BJ (cell line): ENCODE data around the gene TIMM50. TPM values are rescaled to one million over a fixed set of nuclear protein-coding genes. Genes with fewer than 3 reads are reported as not detected.
A peak's percentile ranks its signal among the peaks of the same experiment; 100 is the strongest.
"Not testable (repeated sequence)": the region's sequence is repeated elsewhere in the genome, so short reads cannot be mapped to it uniquely, and the experiment has no call there.

Source experiments
- CTCF ChIA-PET: fragments of 350-600 bp; formaldehyde crosslinking; extraction: SDS; loops from one replicate; lab custom pipeline; 2021; ENCODE audit warnings: antibody characterized with exemption, inconsistent platforms; lab: Yijun Ruan, JAX
- POLR2A ChIA-PET: fragments of 300-600 bp; sonication (Branson Sonifier 250); formaldehyde crosslinking; extraction: SDS; loops from one replicate; lab custom pipeline; 2021; ENCODE audit warnings: antibody characterized with exemption; lab: Charles Lee
- DNase-seq: peaks from one replicate; pipeline ENCODE4 v3.0.0-alpha.2; 2011; ENCODE audit warnings: low read depth
- H3K27me3 ChIP-seq: 2 replicates; pipeline ENCODE4 v1.6.0; 2011; ENCODE audit warnings: low read length; ENCODE audit not compliant: control insufficient read depth, insufficient read depth
- H3K36me3 ChIP-seq: 2 replicates; pipeline ENCODE4 v1.5.1; 2011; ENCODE audit warnings: low read length; ENCODE audit not compliant: control insufficient read depth, insufficient read depth
- H3K4me3 ChIP-seq: 2 replicates; pipeline ENCODE4 v1.5.1; 2011; ENCODE audit warnings: low read depth, mild to moderate bottlenecking, control low read depth, low read length
- polyA plus RNA-seq: library from polyadenylated mRNA; depleted of rRNA; stranded (reverse); fragments of >200 nt; gene quantifications from 2 replicates; pipeline ENCODE4 v1.2.3, GENCODE V29; 2011
- TF ChIP-seq, protein P1 (sequence below): IDR thresholded peaks from 2 replicates; pipeline ENCODE4 v1.5.1; 2011; ENCODE audit warnings: low read depth, mild to moderate bottlenecking, control low read depth, inconsistent platforms, low read length, moderate library complexity; ENCODE audit not compliant: insufficient read depth

Gene TIMM50
- polyA plus RNA-seq, 1 experiment, result 97.8 TPM

DNA sequence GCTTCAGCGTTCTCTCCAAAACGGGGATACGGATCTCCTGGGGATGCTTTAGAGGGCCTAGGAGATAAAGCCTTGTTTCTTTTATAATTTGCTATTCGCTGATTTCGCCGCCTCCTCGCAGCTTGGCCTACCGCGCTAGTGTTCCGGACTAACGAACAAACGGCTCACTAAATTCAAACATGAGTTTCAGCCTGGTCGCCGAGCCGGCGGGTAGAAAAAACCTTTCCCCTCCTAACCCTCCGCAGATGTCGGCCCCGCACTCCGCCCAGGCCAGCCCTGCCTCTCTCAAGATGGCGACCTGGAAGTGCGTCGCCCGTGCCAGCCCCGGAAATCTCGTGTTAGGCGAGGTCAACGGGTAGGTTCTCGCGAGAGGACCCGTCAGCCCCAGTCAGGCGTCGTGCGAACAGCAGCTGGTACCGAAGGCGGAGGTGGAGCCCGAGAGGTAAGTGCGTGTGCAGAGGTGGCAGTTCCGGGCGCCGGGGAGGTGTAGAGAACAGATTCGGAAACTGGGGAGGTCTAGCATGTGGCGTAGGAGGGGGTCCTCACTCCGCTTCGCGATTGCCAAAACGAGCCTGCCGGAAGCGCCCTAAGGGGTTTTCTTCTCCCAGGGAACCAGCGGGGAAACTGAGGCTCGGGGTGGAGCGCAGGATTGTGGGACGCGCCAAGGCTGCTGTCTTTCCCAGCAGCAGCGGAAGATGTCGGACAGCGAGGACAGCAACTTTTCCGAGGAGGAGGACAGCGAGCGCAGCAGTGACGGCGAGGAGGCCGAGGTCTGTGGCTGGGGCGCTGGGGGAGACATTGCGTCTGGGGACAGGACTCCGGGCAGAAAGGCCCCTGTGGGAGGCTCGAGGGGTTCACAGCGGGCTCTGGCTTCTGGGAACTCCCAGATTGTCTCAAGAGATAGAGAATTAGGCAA, 35.2 kb upstream of the TIMM50 start, which contains the start of gene SUPT5H:
Gene SUPT5H, plus strand, starts transcription at position 387 of the 916 bp plus-strand sequence. Its CDS starts 309 bp downstream, at position 696.
- Histone ChIP-seq H3K4me3 (peak within 1 kb of the TSS; percentile 90), H3K27me3 (no peaks in the 10 kb centered on the region), H3K36me3 (peaks cover 1% of the 10 kb centered on the region; the same call in 1 of the 2 replicates)
- DNase-seq, result peak; percentile 83
- TF ChIP-seq, protein P1, sequence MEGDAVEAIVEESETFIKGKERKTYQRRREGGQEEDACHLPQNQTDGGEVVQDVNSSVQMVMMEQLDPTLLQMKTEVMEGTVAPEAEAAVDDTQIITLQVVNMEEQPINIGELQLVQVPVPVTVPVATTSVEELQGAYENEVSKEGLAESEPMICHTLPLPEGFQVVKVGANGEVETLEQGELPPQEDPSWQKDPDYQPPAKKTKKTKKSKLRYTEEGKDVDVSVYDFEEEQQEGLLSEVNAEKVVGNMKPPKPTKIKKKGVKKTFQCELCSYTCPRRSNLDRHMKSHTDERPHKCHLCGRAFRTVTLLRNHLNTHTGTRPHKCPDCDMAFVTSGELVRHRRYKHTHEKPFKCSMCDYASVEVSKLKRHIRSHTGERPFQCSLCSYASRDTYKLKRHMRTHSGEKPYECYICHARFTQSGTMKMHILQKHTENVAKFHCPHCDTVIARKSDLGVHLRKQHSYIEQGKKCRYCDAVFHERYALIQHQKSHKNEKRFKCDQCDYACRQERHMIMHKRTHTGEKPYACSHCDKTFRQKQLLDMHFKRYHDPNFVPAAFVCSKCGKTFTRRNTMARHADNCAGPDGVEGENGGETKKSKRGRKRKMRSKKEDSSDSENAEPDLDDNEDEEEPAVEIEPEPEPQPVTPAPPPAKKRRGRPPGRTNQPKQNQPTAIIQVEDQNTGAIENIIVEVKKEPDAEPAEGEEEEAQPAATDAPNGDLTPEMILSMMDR, result no peak
- ChIA-PET CTCF (interaction anchor here (0.7 to 2.3 kb wide), 6 partner anchors 9 to 87 kb away, joined by 3 to 11 read pairs (median 4); partner anchors contain the start of gene EID2B), POLR2A (interaction anchor here (1.5 kb wide), 1 partner anchor 10 kb away, joined by 8 read pairs; the partner anchor contains the start of gene RPS16)

DNA sequence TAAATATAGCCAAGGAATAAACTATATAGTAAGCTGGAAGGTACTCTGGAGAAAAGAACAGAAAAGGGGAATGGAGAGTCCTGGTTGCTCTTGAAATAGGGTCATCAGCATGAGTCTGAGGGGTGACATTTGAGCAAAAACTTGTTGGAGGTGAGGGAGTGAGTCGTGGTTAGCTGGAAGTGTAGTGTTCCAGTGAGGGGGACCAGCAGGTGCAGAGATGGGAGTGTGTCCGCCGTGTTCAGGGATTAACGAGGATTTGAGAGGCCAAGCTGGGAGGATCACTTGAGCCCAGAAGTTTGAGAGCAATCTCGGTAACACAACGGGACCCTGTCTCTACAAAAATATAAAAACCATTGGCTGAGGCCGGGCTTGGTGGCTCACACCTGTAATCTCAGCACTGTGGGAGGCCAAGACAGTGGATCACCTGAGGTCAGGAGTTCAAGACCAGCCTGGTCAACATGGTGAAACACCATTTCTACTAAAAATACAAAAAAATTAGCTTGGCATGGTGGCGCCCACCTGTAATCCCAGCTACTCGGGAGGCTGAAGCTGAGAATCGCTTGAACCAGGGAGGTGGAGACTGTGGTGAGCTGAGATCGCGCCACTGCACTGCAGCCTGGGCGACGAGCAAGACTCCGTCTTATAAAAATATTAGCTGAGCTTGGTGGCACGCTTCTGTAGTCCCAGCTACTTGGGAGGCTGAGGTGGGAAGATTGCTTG, 34.1 kb upstream of the TIMM50 start:
- ChIA-PET POLR2A (interaction anchor here (1.5 to 1.9 kb wide), 2 partner anchors 11 kb away, joined by 8 to 13 read pairs; partner anchors contain the start of gene RPS16), CTCF (interaction anchor here (1.0 to 2.3 kb wide), 4 partner anchors 28 to 86 kb away, joined by 3 to 11 read pairs (median 4); partner anchors contain the start of gene EID2B)
- no peaks in the 10 kb centered on the region for H3K27me3 ChIP-seq
- TF ChIP-seq, protein P1, result no peak
- H3K36me3 ChIP-seq, result peaks cover 1% of the 10 kb centered on the region; the same call in 1 of the 2 replicates
- no peak for DNase-seq
- H3K4me3 ChIP-seq, result peak overlapping the region; percentile 90

DNA sequence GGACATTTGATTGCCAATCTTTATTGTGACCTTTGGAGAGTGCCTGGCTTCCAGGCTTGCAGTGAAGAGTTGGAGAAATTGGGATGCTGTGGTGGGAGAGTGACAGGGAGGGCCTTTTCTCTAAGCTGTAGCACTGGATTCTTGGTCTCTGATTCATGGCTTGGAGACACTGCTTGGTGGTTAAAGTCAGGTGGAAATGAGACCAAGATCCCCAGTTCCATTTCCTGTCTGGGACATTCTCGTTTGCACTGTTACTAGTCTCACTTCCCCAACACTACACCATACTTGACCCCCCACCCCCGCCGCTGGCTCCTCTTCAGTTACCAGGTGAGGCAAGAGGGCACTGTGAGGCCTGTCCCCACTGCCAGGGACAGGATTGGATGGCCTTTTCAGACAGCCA, 32.4 kb upstream of the TIMM50 start:
- Histone ChIP-seq H3K4me3 (no peak overlapping the region), H3K27me3 (no peaks in the 10 kb centered on the region), H3K36me3 (peaks cover 6% of the 10 kb centered on the region)
- CTCF ChIA-PET, result interaction anchor here (0.7 to 1.3 kb wide), 4 partner anchors 10 to 44 kb away, joined by 3 to 5 read pairs (median 3); no protein-coding TSS in a partner anchor
- POLR2A ChIA-PET, result interaction anchor here (0.7 to 1.9 kb wide), 2 partner anchors 12 to 24 kb away, joined by 3 to 13 read pairs; partner anchors contain the start of gene RPS16
- TF ChIP-seq, protein P1, result no peak
- DNase-seq, result no peak

DNA sequence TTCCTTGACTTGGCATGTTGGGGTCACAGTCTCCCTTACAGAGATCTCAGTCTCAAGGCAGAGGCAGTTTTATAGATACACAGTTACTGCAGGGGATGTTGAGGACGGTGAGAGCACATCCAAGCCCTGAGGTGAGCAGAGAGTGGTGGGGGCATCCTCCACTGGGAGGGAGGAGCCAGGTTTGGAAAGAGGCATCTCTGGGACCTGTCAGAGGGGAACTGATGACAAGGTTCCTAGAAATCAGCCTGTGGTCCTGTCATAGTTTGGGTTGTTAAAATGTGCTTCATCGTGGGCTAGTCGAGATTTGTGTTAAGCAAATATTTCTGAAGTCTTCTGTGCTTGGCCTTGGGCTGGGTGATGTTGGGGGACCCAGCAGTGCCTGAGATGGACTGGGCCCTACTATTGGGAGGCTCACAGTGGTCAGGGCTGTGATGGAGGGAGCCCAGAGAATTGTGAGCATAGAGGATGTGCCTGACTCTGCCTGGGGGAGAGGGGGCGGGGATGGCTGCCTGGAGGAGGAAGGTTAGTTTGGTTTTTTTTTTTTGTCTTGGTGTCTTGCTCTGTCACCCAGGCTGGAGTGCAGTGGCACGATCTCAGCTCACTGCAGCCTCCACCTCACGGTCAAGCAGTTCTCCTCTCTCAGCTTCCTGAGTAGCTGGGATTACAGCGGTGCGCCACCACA, 31.4 kb upstream of the TIMM50 start:
- ChIA-PET POLR2A (interaction anchor here (0.7 kb wide), 1 partner anchor 15 kb away, joined by 7 read pairs; no protein-coding TSS in a partner anchor), CTCF (interaction anchor here (1.3 to 2.0 kb wide), 2 partner anchors 25 kb away, joined by 5 to 9 read pairs; no protein-coding TSS in a partner anchor)
- Histone ChIP-seq H3K36me3 (peaks cover 8% of the 10 kb centered on the region), H3K4me3 (no peak overlapping the region), H3K27me3 (no peaks in the 10 kb centered on the region)
- DNase-seq, result no peak
- TF ChIP-seq, protein P1, result no peak

DNA sequence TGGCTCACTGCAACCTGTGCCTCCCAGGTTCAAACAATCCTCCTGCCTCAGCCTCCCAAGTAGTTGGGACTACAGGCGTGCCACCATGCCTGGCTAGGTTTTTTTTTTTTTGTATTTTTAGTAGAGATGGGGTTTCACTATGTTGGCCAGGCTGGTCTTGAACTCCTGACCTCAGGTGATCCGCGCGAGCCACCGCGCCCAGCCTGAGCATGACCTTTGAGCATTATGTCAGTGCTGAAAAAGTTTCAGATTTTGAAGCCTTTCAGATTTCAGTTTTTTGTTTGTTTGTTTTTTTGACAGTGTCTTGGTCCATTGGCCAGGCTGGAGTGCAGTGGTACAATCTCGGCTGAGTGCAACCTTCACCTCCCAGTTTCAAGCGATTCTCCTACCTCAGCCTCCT, 29.4 kb upstream of the TIMM50 start:
- H3K4me3 ChIP-seq, CTCF ChIA-PET, POLR2A ChIA-PET, H3K27me3 ChIP-seq, DNase-seq, H3K36me3 ChIP-seq: not testable (repeated sequence)
